Measurements from ENCODE around the gene FAM81A. TPM values are rescaled to one million over a fixed set of nuclear protein-coding genes. Genes with fewer than 3 reads are reported as not detected.

Gene FAM81A
- polyA plus RNA-seq, 1 donor from 2014 or later = 5.0 TPM

- no peak for TF ChIP-seq POLR2AphosphoS5 (IDR thresholded peaks at IDR 0.05)
- TF ChIP-seq SMC3 (conservative IDR thresholded peaks at IDR 0.05; ENCODE audit: poor library complexity) = no peak
- TF ChIP-seq REST (IDR thresholded peaks at IDR 0.05; ENCODE audit: borderline replicate concordance) = no peak
- TF ChIP-seq RAD21 (conservative IDR thresholded peaks at IDR 0.05) = no peak
- TF ChIP-seq EZH2 (IDR thresholded peaks at IDR 0.05; ENCODE audit: borderline replicate concordance, insufficient read depth, low read length, poor library complexity, severe bottlenecking) = no peak
- TF ChIP-seq EP300 (conservative IDR thresholded peaks at IDR 0.05; ENCODE audit: poor library complexity, severe bottlenecking) = no peak
- no peak for TF ChIP-seq MXI1 (conservative IDR thresholded peaks at IDR 0.05; ENCODE audit: poor library complexity, severe bottlenecking)
- H2AFZ ChIP-seq (ENCODE audit: low read depth, low read length) = no peak overlapping the region
- H3F3A ChIP-seq (ENCODE audit: insufficient read depth, low read length, poor library complexity, severe bottlenecking) = no peaks in the 10 kb centered on the region
- H3K9me3 ChIP-seq (ENCODE audit: low read length) = no peaks in the 10 kb centered on the region
- H4K20me1 ChIP-seq (ENCODE audit: insufficient read depth) = no peaks in the 10 kb centered on the region
- H3K79me2 ChIP-seq (replicated peaks; ENCODE audit: insufficient read depth, low read length) = no peaks in the 10 kb centered on the region
- no peaks in the 10 kb centered on the region for H3K27me3 ChIP-seq (ENCODE audit: insufficient read depth, low read depth, low read length)
- H3K27ac ChIP-seq (ENCODE audit: low read length) = no peak overlapping the region
- H3K9me2 ChIP-seq (ENCODE audit: insufficient read depth, low read length) = no peaks in the 10 kb centered on the region
- H3K4me3 ChIP-seq (ENCODE audit: low read length) = no peak overlapping the region
- no peaks in the 10 kb centered on the region for H3K36me3 ChIP-seq (ENCODE audit: insufficient read depth, low read length)
- no peak overlapping the region for H3K4me2 ChIP-seq (ENCODE audit: low read length)
- H3K9ac ChIP-seq (ENCODE audit: low read length) = no peak overlapping the region
Measured at GRCh38 chr15:59515190-59515589, 77.2 kb downstream of the FAM81A start.

- no peak overlapping the region for H3K4me3 ChIP-seq (ENCODE audit: low read length)
- H3K27ac ChIP-seq (ENCODE audit: low read length) = no peak overlapping the region
- no peak overlapping the region for H2AFZ ChIP-seq (ENCODE audit: low read depth, low read length)
- no peaks in the 10 kb centered on the region for H3K9me3 ChIP-seq (ENCODE audit: low read length)
- H3K79me2 ChIP-seq (replicated peaks; ENCODE audit: insufficient read depth, low read length) = no peaks in the 10 kb centered on the region
- H3K4me2 ChIP-seq (ENCODE audit: low read length) = no peak overlapping the region
- TF ChIP-seq EZH2 (IDR thresholded peaks at IDR 0.05; ENCODE audit: borderline replicate concordance, insufficient read depth, low read length, poor library complexity, severe bottlenecking) (no peak), MXI1 (conservative IDR thresholded peaks at IDR 0.05; ENCODE audit: poor library complexity, severe bottlenecking) (no peak)
- H3K27me3 ChIP-seq (ENCODE audit: insufficient read depth, low read depth, low read length) = no peaks in the 10 kb centered on the region
- no peaks in the 10 kb centered on the region for H3F3A ChIP-seq (ENCODE audit: insufficient read depth, low read length, poor library complexity, severe bottlenecking)
- no peaks in the 10 kb centered on the region for H3K9me2 ChIP-seq (ENCODE audit: insufficient read depth, low read length)
- no peak overlapping the region for H3K9ac ChIP-seq (ENCODE audit: low read length)
- H3K36me3 ChIP-seq (ENCODE audit: insufficient read depth, low read length) = no peaks in the 10 kb centered on the region
- H4K20me1 ChIP-seq (ENCODE audit: insufficient read depth) = no peaks in the 10 kb centered on the region
Measured at GRCh38 chr15:59516655-59517461, 78.9 kb downstream of the FAM81A start.

GRCh38 chr15:59519329-59519728, 81.3 kb downstream of the FAM81A start:
- no peak overlapping the region for H2AFZ ChIP-seq (ENCODE audit: low read depth, low read length)

More at GRCh38 chr15:59519329-59519728, 81.3 kb downstream of the FAM81A start:
- H3K9me3 ChIP-seq (ENCODE audit: low read length) = no peaks in the 10 kb centered on the region
- no peaks in the 10 kb centered on the region for H3K9me2 ChIP-seq (ENCODE audit: insufficient read depth, low read length)
- H3K27ac ChIP-seq (ENCODE audit: low read length) = no peak overlapping the region
- H3K4me3 ChIP-seq (ENCODE audit: low read length) = no peak overlapping the region
- no peaks in the 10 kb centered on the region for H3K36me3 ChIP-seq (ENCODE audit: insufficient read depth, low read length)
- TF ChIP-seq RAD21 (conservative IDR thresholded peaks at IDR 0.05) (no peak), CTCF (IDR thresholded peaks at IDR 0.05; ENCODE audit: poor library complexity, severe bottlenecking) (no peak), MXI1 (conservative IDR thresholded peaks at IDR 0.05; ENCODE audit: poor library complexity, severe bottlenecking) (no peak), REST (IDR thresholded peaks at IDR 0.05; ENCODE audit: borderline replicate concordance) (no peak), SMC3 (conservative IDR thresholded peaks at IDR 0.05; ENCODE audit: poor library complexity) (no peak), EZH2 (IDR thresholded peaks at IDR 0.05; ENCODE audit: borderline replicate concordance, insufficient read depth, low read length, poor library complexity, severe bottlenecking) (no peak), EP300 (conservative IDR thresholded peaks at IDR 0.05; ENCODE audit: poor library complexity, severe bottlenecking) (no peak), POLR2AphosphoS5 (IDR thresholded peaks at IDR 0.05) (no peak), TAF1 (IDR thresholded peaks at IDR 0.05; ENCODE audit: low read depth) (no peak)
- no peak overlapping the region for H3K9ac ChIP-seq (ENCODE audit: low read length)
- no peaks in the 10 kb centered on the region for H3K27me3 ChIP-seq (ENCODE audit: insufficient read depth, low read depth, low read length)
- H4K20me1 ChIP-seq (ENCODE audit: insufficient read depth) = no peaks in the 10 kb centered on the region
- H3K4me2 ChIP-seq (ENCODE audit: low read length) = no peak overlapping the region
- H3F3A ChIP-seq (ENCODE audit: insufficient read depth, low read length, poor library complexity, severe bottlenecking) = no peaks in the 10 kb centered on the region
- H3K79me2 ChIP-seq (replicated peaks; ENCODE audit: insufficient read depth, low read length) = no peaks in the 10 kb centered on the region
